GM21381 (cell line): Measurements from ENCODE around the gene JAKMIP2.
"Not testable (repeated sequence)": the region's sequence is repeated elsewhere in the genome, so short reads cannot be mapped to it uniquely, and the experiment has no call there.

Source experiments
- ATAC-seq: cut with Tn5 transposase; IDR thresholded peaks from one replicate; pipeline ENCODE4 v1.9.1; 2021; ENCODE audit warnings: mild to moderate bottlenecking, moderate library complexity; ENCODE audit not compliant: unreplicated experiment

JAKMIP2 gene

GRCh38 chr5:147564124-147564486 is 218.4 kb downstream of the JAKMIP2 start:
- no peak for ATAC-seq

GRCh38 chr5:147563466-147564123 is 218.9 kb downstream of the JAKMIP2 start:
- ATAC-seq, result no peak

- ATAC-seq, result no peak
Observed at GRCh38 chr5:147561435-147561834, 221.1 kb downstream of the JAKMIP2 start.

- no peak for ATAC-seq
Observed at GRCh38 chr5:147560718-147561331, 221.7 kb downstream of the JAKMIP2 start.

- ATAC-seq, result no peak
Observed at GRCh38 chr5:147559749-147560148, 222.8 kb downstream of the JAKMIP2 start.

DNA sequence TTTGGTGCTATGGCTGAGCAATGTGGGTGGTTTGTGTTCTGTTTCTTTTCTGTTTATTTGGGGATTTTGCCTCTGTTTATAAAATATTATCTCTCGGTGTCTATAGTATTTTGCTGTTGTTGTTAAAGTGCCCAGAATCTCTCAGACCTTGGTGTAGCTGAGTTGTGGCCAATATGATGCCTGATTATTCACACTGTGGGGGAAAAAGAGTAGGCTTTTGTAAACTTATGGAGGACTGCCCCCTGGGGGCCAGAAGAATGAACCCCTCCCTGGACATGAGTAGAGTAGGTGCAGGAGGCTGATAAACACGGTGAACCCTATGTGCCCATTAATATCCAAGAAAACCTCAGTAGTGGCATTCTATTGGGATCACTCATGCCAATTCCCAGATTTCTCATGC is 223.7 kb downstream of the JAKMIP2 start:
- no peak for ATAC-seq

DNA sequence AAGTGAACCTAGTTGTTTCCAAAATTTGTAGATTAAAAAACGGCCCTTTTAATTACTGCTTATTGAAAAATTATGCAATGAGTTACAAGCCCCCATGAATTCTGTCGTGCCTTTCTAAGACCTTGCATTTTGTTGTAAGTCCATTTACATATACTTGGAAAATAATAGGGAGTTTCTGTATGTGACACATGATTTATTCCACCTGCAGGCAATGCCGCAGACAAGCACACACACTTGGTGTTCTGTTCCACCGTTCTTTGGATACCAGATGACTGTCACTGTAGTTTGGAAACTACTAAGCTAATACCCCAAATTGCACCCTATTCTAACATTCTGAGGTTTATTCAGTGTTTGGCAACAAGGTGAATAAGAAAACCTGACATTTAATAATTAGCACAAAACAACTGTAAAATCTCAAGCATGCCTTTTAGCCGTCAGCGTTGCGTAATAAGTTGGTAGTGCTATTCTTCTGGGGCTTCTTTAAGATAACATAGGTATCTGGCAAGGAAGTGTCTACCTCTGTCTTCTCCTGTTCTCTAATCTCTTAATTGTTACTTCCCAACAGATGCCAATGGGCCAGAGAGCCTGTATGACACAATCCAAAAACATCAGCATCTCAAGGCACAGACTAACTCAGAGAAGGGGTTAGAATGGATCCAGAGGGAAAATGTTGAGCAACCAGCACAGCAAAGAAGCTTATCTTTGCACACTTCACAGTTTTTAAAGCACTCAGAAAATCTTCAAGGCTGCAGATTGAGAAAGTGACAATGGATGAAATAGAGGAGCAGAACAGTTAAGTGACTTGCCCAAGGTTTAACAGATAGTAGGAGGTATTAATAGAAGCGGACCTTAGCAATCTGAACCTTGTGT is 224.4 kb downstream of the JAKMIP2 start:
- no peak for ATAC-seq

- ATAC-seq, result no peak
Observed at GRCh38 chr5:147555176-147555575, 227.4 kb downstream of the JAKMIP2 start.

DNA sequence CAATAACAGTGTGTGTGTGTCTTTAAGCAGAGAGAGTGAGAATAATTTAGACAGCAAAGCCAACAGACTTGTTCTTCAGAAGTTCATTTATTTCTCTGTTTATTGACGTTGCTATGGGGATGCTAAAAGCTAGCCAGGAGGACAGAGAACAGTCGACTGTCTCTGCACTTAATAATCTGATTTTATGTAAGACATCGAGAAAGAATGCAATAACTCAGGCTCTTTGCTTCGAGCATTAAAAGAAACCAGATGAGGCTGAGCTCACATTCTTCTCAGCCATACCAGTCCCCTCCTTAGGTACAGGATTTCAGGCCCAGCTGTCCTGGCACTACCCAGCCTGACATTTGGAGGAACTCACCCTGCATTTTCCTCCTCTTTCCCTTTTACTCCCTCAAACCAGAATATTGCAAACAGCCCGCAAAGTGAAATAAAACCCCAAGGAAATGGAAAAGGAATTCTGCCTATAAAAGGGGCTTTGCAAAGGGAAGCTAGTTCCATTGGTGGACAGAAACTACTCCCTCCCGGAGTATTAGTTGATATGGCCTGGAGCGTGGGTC is 228.2 kb downstream of the JAKMIP2 start:
- no peak for ATAC-seq

GRCh38 chr5:147553817-147554216 is 228.7 kb downstream of the JAKMIP2 start:
- ATAC-seq, result not testable (repeated sequence)

GRCh38 chr5:147552897-147553296 is 229.6 kb downstream of the JAKMIP2 start:
- ATAC-seq, result no peak

- no peak for ATAC-seq
Observed at GRCh38 chr5:147551677-147552076, 230.9 kb downstream of the JAKMIP2 start.

DNA sequence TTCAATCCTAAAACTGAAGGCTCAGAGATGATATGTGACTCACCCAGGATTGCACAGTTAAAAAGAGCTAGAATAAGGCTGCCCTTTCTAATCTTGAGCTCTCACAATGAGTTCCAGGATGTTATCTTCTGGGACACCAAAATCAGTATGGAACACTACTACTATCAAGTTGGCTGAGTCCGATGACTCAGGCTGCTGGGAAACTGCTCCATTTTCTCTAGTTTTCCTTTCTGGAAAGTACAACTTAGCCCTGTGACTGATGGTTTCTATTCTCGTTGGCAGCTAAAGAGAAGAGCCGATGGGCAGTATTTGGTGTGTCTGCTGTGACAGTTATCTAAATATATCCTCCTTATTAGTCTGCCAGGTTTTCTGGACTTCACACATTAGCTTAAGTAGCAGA is 234.8 kb downstream of the JAKMIP2 start:
- ATAC-seq, result no peak

GRCh38 chr5:147544556-147544955 is 238.0 kb downstream of the JAKMIP2 start:
- ATAC-seq, result no peak

- no peak for ATAC-seq
Observed at GRCh38 chr5:147539053-147539452, 243.5 kb downstream of the JAKMIP2 start.

DNA sequence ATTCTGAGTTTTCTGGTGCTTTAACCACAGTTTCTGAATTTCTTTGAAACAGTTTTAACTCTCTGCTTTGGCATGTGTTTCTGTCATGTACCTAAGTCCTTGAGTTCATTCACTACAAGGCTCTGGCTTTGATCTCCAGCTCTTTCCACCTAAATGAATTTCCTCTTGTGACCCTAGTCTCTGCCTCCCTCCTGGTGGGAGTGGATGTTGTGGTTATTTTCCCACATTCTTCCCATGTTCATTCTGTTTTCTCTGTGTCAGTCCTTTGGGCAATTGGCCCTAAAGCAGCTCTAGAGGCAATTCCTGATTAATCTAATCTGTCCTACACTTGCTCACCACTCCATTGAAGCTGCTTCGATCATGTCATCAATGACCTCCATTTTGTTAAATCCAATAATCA is 244.3 kb downstream of the JAKMIP2 start:
- ATAC-seq, result no peak
